Activated CD8-positive, alpha-beta memory T cell treated with anti-CD3 and anti-CD28 coated beads, Interleukin-2, amount 50 U/mL, for 4 hours (primary cell): ENCODE results near the gene SLC13A3.

Experiments used
- DNase-seq: peaks from one replicate; pipeline ENCODE4 v3.0.0-alpha.2; 2020

The SLC13A3 gene

DNA sequence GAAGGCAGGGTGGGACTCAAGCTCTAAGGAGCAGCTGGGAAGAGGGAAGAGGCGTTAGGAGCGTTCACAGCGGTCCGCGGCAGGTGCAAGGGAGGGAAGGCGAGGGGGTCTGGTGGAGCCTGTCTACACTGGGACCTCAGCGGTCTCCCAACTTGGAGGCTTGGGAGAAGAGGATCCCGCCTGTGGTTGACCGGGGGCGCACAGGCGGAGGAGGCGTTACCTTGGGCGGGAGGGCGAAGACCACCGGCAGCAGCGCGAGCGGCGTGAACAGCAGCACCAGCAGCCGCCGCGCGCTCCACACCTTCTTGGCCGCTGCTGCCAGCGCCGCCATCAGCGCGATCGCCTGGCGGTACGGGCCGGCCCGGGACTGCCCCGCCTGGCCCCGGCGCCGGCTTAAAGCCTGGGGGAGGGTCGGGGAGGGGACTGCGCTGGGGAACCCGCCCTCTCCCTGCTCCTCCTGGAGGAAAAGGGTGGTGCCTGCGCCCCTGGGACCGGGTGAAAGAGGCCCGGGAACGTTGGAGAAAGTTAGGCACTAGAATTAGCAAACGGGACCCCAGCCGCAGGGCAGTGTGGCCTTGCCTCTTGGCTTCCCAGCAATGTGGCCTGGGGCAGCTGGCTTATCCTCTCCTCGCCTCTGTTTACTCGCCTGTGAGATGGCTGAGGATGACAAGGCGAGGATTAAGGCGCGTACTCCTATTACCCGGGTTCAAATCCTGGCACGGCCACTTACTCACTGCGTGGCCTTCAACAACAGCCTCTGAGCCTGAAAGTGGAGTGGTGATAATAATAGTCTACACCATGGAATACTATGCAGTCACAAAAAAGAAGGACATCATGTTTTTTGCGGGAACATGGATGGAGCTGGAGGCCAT lies at the start of gene SLC13A3:
SLC13A3 (minus strand) TSS at position 369 of the 872 bp plus-strand sequence; CDS start at position 331, 38 bp downstream.
- no peak for DNase-seq

- no peak for DNase-seq
Observed at GRCh38 chr20:46701057-46701456, 49.8 kb upstream of the SLC13A3 start.

- DNase-seq: no peak
Observed at GRCh38 chr20:46700481-46700880, 49.2 kb upstream of the SLC13A3 start.

GRCh38 chr20:46699651-46700359 lies 48.5 kb upstream of the SLC13A3 start:
- DNase-seq: no peak

DNA sequence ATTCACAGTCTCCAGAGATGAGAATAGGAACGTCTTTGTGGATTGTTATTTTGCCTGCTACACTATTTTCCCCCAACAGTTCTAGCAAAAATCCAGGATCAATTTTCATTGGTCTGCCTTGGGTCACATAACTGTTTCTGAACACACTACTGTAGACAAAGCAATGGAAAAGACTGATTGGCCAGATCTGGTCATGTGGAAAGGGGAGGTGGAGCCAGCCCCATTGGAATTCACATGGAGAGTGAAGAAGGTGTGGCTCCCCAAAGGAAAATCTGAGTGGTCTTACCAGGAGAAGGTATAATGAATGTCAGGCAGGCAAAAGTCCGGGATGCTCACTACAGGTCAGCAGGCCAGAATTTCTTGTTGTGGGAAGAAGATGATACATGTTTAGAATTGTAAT lies 47.5 kb upstream of the SLC13A3 start:
- no peak for DNase-seq

GRCh38 chr20:46696791-46697279 lies 45.6 kb upstream of the SLC13A3 start:
- DNase-seq: no peak

- DNase-seq: no peak
Observed at GRCh38 chr20:46695892-46696291, 44.6 kb upstream of the SLC13A3 start.

DNA sequence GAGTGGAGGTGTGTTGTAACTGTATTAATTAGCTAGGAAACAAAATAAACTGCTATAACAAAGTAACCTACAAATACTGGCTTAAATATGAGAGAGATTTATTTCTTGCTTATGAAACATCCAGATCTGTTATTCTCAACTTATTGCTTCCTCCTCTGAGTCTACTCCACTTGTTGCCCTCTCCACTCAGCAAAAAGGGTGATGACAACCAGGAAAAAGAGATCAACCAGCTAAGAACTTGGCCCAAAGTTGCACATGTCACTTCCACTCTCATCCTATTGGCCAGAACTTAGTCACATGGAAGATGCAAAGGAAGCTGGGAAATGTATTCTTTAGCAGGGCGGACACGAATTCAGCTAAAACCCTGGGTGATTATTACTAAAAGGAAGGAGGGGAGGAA lies 43.2 kb upstream of the SLC13A3 start:
- no peak for DNase-seq

DNA sequence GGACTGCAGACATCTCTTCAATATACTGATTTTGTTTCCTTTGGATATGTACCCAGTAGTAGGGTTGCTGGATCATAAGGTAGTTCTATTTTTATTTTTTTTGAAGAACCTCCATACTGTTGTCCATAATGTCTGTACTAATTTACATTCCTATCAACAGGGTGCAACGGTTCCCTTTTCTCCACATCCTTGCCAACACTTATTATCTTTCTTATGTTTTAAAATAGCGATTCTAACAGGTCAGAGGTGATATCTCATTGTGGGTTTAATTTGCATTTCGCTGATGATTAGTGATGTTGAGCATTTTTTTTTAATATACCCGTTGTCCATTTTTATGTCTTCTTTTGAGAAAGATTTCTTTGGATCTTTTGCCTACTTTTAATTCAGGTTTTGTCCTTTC lies 39.9 kb upstream of the SLC13A3 start:
- DNase-seq: no peak

DNA sequence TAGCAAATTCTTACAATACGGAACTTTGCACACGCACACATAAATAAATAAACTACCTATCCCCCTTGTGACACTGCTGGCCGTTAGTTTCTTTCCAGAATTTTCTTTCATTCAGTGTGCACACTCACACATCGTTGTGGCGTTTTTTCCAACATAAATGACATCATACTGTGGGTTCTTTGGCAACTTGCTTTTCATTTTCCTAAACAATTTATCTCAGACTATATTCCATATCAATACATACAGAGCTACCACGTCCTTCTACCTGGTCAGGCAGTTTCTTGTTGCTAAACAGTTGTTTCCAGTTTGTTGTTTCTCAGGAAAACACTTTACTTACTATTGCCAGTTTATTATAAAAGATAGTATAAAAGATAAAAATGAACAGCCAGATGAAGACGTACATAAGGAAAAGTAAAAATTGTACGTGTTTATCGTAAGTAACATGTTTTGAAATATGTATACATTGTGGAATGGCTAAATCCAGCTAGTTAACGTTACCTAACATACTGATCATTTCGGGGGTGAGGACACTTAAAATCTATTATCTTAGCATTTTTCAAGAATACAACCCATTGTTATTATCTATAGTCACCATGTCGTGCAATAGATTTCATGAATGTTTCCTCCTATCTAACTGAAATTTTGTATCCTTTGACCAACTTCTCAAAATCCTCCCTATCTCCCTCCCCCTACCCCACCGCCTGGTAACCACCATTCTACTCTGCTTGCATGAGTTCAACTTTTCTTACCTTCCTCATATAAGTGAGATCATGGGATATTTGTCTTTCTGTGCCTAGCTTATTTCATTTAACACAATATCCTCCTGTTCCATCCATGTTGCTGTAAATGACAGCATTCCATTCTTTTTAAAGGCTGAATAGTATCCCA lies 39.2 kb upstream of the SLC13A3 start:
- DNase-seq: no peak

DNA sequence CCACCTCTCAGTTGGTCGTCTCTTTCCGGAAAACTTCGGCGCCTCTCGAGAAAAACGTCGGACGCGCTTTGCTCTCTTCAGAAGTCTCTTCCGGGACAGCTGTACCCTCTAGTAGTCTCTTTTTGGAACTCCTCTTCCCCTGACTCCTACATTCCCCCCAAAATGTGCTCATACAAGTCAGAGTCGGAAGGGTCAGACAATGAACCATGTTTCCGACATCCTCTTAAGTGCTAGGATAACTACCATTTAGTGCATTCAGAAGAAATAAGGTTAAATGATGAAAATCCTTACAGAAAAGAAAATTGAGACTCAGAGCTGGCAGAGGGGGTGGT lies 38.5 kb upstream of the SLC13A3 start:
- no peak for DNase-seq

DNA sequence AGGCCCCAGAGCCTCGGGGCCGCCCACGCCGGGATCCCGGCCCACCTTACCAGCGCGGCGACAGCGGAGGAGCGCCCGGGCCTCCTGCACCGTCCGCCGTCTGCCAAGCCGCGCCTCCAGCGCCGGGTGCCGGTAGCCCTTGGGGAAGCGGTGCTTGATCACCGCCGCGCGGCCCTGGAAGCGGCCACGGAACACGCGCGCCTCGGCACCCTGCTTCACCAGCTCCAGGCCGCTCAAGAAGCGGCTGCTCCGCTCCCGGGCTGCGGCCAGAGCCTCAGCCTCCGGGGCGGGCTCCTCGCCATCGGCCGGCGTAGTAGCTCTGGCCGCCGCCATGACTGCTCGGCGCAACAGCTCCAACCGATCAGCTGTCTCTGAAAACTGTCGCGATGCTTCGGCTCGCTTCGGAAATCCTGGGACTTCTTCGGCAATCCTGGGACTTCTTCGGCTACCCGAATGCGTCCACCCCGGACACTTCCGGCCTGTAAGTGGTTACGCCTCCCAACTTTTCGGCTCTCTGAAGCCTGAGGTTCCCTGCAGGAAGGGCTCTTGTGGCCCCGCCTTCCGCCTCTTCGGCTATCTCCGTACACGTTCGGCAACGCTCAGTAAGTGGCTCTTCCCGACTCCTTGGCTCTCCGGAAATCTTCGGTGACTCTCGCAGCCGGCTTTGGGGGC lies 38.0 kb upstream of the SLC13A3 start, which contains the start of gene TP53RK:
TP53RK (minus strand) TSS at position 363 of the 672 bp plus-strand sequence; CDS start at position 333, 30 bp downstream.
- DNase-seq: peak; percentile 95

DNA sequence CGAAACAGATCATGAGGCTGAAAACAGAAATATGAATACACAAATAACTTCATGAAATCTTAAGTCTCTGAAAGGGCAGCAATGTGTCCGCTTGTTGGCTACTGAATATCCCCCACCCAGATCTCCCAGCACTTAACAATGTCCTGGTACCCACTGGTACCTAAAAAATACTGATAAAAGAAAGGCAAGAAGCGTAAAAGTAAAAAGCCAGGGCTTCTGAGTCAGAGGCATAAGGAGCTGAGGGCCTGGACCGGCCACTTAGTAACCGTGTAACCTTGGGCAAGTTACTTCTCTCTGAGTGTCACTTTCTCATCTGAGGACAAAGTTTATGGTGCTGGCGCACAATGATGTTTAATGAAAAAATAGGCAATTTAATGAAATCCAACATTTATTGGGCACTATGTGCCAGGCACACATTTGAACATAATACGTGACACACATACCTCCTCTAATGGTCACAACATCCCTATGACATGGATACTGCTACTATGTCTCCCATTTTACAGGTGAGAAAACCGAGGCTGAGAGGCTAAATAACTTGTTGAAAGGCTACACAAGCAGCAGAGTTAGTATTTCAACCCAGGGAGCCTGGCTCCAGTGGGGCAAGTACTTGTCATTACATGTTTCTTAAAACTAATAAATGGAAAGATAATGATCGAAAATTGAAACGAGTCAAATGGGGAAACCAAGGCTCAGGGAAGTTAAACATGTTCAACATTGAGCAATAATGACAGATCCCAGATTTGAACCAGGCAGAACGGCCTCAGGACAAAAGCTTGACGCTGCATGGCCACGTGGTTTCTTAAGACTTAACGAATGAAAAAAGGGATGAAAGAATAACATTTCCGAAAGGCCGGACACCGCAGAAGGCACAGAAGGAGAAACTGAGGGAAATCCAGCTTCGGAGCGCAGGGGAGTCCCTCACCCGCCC lies 37.2 kb upstream of the SLC13A3 start:
- DNase-seq: no peak

DNA sequence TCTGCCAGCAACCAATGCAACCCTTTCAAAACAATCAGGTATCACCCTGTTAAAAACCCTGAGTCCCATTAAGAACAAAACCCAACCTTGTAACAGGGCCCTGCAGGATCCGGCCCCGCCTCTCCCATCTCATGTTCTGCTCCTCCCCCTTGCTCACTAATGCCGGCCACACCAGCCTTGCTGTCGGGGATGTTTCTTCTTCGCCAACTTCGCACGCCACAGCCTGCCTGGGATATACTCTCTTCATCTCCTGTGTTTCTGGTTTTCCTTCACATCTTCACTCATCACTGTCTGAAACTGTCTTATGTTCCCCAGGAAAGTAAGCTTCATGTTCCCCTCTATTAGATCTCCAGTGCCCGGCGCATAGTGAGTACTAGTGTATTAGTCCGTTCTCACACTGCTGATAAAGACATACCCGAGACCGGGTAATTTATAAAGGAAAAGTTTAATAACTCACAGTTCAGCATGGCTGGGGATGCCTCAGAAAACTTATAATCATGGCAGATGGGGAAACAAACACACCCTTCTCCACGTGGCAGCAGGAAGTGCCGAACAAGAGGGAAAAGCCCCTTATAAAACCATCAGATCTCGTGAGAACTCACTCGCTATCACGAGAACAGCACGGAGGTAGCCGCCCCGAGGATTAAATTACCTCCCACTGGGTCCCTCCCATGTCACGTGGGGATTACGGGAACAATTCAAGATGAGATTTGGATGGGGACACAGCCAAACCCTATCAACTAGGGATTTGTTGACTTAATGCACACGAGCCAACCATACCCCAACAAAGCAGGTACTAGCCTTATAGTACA lies 32.9 kb upstream of the SLC13A3 start:
- DNase-seq: no peak

DNA sequence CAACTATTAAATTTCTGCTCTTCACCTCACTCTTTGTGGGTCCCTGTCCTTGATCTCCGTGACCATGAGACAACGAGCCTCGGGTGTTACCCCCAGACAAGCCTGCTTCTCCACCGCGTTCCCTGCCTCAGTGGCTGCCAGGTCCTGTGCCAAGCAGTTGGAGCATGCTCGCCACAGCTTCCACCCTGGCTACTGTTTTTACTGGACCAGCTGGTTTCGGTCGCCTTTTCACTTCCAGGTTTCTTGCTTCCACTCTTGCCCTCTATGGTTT lies 32.3 kb upstream of the SLC13A3 start:
- DNase-seq: no peak

DNA sequence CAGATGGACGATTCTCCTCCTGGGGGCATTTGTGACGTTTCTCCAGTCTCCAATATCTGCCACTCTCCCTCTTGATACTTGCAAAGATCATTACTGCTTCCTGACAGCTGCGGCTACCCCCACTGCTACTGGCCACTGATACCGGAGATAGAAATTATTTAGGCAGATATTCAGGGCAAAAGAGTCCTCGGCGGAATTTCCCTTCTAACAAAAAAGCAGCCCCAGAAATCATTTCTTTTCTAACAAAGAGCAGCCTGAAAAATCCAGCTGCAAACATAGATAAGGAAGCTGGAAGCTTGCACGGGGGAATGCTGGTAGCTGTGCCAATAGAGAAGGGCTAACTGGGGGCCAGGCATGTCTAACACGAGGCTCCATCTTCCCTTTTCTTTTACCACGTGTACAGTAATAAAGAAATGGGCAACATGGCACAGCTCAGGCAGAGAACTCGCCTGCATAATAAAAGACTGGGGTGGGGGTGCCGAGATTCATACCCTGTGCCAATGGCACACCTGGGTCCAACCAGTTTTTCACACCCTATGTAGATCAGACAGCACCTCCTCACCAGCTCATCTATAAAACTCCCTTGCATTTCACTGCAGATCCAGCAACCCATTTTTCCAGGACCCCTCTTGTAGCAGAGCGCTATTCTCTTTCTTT lies 31.9 kb upstream of the SLC13A3 start:
- no peak for DNase-seq

DNA sequence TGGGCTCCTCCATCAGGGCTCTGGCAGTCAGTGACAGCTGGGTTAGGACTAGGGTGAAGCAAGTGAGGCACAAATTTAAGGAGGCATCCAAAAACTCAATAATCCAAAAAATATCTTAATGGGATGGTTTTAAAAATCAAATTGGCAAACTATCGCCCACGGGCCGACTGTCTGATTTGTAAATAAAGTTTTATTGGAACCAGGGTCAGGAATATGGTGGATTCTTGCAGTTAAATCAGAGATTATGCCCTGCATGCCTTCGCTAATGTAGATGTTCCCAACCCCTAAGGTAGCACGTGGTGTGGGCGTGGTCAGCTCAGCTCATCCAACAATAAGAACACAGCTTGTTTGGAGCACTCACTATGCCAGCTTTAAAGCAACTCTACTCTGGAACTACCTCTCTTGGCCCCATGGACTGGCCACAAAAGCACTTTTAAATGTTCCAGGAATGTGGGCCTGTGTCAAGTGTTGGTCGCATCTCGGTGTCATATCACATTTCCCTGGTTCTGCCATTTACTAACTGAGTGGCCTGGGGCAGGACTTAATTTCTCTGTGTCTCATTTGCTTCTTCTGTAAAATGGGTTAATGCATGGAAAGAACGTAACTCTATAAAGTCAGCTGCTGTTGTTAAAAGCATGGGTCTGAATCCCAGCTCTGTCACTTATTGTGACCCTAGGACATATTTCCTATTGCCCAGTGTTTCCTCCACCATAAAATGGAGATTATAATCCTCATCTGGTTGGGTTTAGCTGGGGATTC lies 31.0 kb upstream of the SLC13A3 start:
- DNase-seq: no peak

DNA sequence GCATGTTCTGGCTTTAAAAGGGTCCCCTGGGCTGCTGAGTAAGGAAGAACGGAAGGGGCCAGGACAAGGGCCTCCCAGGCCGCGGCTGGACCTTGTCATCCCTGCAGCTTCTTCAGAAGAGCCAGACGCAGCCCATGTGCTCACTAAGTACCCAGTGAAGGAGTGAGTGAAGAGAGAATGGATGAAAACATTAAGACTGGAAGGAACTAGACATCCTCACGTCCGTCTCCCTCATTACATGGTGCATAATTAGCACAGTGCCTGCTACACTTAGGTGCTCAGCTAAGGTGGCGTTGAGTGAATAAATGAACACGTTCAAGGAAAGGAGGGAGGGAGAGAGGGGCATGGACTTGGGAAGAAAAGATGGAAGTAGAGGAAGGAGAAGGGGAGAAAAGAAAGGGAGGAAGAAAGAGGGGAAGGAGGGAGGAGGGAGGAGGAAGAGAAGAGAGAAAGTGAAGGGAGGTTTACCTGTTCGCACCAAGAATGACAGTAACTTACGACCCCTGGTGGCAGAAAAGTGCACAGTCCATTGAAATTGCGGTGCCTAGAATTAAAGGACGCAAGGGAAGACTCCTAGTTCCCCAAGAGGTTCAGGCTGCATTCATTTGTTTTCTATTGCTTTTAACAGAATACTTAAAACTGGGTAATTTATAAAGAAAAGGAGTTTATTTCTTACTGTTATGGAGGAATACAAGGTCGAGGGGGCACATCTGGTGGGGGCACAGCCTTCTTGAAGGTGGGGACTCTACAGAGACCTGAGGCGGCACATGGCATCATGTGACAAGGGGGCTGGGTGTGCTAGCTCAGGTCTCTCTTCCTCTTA lies 30.0 kb upstream of the SLC13A3 start:
- DNase-seq: peak; percentile 72

GRCh38 chr20:46680684-46681031 lies 29.4 kb upstream of the SLC13A3 start:
- no peak for DNase-seq
